Fibroblast of skin of right quadriceps (primary cell): ENCODE data around the gene MICU1.
"Not testable (repeated sequence)": the region's sequence is repeated elsewhere in the genome, so short reads cannot be mapped to it uniquely, and the experiment has no call there.

ENCODE experiments used
- DNase-seq: peaks from one replicate; pipeline ENCODE4 v3.0.0-alpha.2; 2013

MICU1 gene

DNA sequence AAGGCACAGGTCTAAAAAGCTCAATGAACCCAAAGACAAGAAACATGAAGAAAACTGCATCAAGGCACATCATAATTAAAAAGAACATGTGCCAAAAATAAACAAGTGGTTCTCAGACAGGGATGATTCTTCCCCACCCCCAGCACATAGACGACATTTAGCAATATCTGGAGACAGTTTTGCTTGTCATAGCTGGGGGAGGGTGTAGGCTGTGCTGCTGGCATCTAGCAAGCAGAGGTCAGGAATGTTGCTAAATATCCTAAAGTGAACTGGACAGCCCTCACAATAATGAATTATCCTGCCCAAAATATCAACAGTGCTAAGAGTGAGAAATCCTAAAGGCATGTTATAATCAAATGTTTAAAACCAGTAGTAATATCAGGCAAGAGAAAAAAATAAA, 122.6 kb downstream of the MICU1 start:
- DNase-seq = peak; percentile 80

DNA sequence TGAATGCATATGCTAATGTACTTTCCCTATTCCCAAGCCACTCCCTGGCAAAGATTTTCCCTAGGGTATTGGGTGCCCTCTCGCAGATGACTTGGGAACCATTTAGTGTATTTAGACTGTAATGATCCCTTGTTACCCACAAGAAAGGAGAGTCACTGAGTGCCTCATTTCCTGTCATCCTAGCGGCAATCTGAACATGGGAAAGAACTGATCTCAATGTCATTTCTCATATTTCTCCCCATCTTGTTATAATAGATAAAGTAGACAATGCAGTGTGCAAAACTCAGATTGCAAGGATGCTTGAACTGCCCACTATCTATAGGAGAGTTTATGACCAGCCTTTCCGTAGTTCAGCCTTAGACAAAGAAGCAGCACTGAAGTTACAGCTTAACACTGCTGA, 123.3 kb downstream of the MICU1 start:
- peak; percentile 8 for DNase-seq

DNA sequence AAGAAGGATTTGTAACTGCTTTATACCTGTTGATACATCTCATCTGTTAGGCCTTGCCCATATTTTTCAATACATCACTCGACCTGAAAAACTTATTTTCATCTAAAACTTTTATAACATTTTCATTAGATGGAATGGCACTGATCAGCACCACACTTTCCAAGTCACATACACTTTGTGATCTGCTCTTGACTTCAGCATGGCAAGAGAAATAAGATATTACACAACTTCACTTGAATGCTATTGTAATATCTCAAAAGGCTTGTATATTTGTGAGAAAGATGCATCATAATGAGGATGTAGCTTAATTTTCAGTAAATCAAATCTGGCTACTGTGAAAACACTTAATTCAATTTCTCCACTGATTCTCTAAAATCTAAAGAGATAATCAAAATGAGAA, 126.2 kb downstream of the MICU1 start:
- DNase-seq = no peak

DNA sequence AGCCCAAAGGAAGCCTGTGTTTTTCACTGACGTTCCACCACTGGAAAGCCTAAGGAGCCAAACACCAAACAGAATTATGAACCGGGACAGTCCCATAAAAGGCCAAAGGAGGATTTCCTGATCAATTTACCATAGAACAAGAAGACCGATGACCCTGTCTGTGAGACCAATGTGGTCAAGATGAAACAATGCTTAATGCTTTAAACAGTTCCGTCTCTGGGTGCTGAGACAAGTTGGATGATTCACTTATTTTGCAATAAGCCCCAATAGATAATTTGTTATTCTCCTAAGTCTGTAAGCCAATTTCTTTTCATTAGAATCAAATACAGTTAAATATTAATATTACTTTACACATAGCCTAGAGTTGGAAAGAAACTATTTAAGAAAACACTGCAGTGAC, 134.9 kb downstream of the MICU1 start:
- DNase-seq = no peak

DNA sequence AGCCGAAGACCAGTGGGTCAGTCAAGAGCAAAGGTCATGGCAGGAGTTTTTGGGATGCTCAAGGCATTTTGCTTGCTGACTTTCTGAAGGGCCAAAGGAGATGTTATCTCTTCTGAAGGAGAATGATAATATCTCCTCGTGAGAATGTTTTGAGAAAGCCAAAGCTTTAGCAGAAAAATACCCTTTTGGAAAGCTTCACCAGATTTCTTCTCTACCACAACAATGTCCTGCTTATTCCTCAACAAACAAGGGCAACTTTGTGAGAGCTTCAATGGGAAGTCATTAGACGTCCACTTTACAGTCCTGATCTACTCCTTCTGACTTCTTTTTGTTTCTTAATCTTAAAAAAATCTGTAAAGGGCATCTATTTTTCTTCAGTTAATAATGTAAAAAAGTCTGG, 138.4 kb downstream of the MICU1 start:
- no peak for DNase-seq

DNA sequence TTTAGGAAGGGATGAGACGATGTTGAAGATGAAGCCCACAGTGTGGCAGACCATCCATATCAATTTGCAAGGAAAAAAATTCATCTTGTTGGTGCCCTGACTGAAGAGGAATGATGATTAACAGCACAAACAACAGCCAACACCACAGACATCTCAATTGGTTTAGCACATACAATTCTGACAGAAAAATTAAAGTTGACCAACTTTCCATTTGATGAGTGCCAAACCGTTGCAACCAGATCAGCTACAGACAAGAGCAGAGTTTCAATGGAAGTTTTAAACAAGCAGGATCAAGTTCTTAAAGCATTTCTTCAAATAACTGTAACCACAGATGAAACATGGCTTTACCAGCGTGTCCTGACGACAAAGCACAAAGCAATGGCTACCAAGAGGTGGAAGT, 138.8 kb downstream of the MICU1 start:
- DNase-seq = no peak

DNA sequence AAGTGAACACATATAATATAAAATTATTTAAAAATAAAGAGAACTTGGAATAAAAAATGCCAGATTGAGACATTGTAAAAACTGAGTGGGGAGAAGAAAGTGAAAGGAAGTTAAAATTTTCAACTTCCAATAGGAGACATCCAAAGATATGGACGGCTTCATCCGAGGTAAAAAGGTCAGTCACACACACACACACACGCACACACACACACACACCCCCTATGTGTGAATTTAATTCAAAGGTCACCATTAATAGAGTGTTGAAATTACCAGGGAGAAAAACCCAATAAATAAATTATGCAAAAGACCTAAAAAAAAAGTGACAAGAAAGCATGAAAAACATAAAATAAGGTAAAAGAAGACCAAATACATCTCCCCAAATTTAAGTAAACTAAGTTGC, 140.2 kb downstream of the MICU1 start:
- DNase-seq = no peak

DNA sequence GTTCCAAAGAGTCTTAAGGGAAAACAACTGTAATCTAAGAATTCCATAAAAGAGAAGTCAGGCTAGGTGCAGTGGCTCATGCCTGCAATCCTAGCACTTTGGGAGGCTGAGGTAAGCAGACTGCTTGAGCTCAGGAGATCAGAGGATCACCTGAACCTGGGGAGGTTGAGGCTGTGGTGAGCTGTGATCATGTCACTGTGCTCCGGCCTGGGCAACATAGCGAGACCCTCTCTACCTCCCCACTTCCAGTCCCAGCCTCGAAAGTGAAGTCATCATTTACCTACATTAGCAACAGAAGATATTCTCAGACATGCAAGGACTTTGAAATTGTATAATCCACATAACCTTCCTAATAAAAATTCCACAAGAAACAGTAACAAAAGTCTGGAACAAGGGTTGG, 141.4 kb downstream of the MICU1 start:
- no peak for DNase-seq

DNA sequence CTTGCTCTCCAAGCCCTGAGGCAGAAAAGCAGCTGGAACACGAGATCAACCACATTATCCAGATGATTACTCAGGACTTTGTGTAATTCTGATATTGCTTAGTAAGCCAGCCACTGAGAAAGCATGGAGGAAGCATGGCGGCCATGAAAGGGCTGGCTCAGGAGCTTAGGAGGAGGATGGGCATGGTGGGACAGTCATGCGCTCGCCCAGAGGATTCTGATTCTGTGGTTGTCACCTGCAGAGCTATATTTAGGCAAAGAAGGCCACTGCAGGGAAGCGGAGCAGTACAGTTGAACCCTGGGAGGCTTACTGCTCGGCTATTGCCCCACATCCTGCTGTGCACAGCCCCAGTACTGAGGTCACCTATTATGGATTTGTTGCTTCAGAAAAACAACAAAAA, 142.4 kb downstream of the MICU1 start:
- DNase-seq = no peak

DNA sequence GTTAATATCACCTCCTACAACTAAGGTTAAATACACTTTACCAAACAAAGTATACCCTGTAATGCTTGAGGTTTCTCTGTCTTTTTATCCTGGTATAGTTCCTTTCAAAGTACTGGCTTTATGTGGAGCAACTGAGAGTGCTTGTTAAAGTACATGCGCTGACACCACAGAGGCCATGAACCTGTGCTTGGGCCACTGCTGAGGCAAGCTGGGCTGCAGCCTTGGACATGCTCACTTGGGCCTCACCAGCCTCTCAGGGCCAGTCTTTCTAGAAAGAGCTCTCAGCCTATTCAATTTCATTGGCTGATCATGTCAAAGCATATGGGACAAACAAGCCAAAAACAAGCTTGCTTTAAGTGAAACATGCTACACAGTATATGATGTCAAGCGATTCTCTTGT, 145.0 kb downstream of the MICU1 start:
- DNase-seq = no peak

DNA sequence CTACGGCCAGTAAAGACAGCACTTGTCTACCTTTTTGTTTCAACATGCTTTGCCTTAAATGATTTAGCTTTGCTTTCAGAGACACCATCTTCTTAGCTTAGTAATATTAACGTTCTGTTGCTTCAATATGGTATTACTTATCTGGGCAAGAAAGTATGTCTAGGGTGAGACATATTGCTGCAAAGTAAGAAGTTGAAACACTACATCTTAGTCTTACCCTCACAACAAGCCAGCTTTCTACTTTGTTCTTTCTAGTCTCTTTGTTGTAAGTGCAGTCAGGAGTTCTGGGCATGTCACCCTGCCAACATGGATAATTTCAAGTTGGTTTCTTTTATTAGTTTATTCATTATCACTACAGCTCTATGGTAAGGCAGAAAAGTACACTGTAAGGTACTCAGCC, 148.4 kb downstream of the MICU1 start:
- no peak for DNase-seq

DNA sequence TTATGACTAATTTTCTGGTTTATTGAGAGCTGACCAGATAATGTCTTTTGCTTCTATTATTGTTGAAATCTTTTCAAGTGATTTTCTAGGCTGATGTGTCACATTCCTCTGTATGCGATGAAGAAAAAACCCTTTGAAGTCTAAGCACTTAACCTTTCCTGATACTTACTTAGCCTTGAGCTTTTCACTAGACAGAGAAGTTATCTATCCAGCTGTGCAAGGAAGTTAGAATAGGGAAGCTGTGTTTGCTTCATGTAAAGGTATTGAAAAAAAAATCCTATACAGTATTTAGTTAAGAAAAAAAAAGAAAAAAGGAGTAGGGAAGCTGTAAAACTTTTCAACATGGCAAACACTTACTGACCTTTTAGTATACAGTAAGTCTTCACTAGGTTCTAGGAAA, 153.6 kb downstream of the MICU1 start:
- DNase-seq = no peak

DNA sequence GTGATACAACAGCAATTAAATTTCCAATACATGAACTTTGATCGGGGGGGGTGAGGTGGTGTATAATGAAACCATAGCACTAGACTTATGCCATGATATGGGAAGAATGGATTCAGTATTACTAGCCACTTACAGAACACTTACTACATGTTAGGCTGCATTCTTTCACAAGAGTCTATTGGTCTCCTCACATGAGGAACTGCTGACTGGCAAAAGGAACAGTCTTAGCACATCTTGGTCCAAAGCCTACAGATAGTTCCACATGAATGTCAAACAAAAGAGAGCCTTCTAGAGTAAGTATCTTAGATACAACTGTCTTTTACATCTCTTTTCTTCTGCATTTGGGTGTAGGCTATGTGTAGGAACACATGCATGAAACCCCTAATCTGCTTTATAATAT, 155.2 kb downstream of the MICU1 start:
- no peak for DNase-seq

DNA sequence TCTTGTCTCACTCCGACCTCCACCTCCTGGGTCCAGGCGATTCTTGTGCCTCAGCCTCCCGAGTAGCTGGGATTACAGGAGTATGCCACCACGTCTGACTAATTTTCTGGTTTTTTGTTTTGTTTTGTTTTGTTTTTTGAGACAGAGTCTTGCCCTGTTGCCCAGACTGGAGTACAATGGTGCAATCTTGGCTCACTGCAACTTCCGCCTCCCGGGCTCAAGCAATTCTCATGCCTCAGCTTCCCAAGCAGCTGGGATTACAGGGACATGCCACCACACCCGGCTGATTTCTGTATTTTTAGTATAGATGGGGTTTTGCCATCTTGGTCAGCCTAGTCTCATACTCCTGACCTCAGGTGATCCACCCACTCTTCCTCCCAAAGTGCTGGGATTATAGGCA, 158.8 kb downstream of the MICU1 start:
- DNase-seq = not testable (repeated sequence)

DNA sequence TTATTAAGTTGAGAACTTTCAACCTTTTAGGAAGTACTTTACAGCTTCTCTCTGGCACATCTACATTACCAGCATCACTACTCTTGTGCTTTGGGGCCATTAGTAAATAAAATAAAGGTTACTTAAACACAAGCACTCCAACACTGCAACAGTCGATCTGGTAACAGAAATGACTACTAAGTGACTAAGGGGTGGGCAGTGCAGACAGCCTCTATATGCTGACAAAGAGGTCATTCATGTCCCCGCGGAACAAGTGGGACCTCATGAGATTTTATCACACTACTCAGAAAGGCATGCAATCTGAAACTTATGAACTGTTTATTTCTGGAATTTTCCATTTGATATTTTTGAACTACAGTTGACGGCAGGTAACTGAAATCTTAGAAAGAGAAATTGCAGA, 159.9 kb downstream of the MICU1 start:
- DNase-seq = no peak

DNA sequence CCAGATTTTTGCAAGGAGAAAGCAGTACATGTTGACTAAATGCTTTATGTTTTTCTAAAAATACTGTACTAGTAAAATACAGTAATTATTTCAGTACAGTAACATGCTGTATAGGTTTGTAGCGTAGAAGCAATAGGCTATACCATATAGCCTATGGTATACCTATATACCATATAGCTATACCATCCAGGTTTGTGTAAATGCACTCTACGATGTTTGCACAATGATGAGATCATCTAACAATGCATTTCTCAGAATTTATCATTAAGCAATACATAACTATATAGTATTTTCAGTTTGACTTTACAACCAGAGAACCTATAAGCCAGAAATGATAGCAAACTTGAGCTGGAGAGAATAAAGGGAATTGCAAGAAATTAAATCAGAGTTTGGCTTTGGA, 161.4 kb downstream of the MICU1 start:
- no peak for DNase-seq

DNA sequence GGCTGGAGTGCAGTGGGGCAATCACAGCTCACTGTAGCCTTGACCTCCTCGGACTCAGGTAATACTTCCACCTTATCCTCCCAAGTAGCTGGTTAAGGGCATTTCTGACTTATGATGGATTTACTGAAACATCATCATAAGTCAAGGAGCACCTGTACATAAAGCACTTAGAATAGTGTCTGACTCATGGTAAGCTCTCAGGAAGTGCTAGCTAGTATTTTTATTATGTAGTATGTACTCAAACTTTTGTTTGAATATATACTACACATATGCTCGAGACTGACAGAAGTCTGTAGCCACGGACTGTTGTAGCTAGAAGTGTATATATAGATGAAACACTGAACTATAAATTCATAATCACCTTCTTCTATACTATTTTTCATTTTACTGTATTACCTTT, 163.6 kb downstream of the MICU1 start:
- DNase-seq = no peak

DNA sequence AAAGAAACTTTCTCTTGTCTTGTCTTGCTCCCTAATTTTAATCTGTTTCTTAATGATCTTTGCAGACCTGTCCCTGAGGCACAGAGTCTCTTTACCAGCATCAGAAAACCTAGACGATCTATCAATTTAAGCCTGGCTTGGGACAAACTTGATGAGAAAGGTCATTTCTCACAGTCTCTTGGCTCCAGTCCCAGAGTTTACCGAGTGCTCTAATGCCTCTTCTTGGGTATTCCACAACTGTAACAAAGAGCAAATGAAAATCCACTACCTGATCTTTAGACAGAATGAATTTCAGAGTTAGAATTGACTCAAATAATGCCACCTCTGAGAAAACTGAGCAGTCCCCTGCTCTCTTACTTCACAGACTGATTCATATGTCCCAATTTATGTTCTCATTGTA, 164.8 kb downstream of the MICU1 start:
- DNase-seq = no peak

DNA sequence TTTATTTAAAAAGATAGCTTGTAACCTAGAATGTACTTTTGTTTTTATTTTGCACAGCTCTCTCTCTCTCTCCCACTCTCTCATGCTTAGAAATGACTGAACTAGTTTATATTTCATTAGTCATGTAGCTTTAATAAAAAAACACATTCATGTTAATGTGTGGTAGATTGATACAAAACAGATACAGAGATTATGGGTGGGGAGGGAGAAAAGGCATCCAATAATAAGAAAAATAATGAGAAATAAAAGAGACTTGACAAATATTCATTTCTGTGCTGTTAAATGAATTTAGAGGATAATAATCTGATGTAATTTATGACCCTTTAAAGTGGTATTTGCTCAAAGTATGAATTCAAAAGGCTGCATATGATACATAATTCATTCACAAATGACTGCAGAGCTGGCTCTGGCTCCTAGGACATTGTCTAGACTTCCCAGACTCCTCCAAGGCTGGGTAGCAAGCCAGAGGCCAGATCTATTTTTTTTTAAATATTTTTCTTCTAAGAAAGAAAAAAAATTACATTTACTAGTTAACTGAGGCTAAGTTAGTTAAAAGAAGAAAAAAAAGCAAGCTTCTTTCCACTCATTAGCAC, 165.5 kb downstream of the MICU1 start:
- no peak for DNase-seq

DNA sequence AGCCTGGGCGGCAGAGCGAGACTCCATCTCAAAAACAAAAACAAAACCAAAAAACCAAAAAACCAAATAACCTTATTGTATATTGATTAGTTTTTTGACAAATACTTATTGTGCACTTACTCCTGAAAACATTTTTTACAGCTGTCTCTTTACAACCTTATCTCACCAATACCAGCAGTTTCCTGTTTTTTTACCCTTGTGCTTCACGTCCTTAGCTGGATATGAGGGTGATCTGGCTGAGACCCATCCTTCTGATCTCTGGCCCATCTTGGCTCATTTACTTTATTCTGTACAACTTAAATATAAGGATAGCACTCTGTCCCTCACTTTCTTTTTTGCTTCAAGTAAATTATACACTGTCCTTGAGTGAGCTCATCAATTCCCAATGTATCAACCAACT, 166.6 kb downstream of the MICU1 start:
- DNase-seq = no peak

DNA sequence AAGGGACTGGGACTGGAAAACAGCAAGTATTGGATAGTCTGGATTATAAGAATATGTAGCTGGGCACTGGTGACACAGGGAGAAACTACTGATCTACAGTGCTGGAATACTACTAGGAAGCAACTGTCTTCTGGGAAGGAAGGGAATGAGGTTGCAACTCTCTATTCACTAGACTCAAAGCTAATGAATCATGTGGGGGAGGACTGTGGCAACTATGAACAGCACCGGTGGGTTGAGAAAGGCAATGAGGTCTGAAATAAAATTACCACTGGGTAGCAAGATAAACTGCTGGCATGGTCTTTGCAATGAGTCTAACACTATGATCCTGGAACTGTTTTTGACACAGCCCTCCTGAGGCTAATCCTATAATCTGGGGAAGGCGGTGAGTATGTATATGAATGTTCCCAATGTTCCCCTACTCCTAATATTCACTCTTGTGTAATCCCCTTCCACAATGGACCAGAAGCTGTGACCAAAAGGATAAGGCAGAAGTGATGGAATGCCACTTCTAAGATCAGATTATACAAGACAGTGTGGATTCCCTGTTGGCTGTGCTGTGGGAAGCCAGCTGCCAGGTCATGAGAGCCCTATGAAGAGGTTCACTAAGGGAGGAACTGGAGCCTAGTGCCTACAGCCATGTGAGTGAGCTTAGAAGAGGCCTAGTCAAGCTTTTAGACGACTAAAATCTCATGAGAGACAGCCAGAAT, 169.8 kb downstream of the MICU1 start:
- no peak for DNase-seq

DNA sequence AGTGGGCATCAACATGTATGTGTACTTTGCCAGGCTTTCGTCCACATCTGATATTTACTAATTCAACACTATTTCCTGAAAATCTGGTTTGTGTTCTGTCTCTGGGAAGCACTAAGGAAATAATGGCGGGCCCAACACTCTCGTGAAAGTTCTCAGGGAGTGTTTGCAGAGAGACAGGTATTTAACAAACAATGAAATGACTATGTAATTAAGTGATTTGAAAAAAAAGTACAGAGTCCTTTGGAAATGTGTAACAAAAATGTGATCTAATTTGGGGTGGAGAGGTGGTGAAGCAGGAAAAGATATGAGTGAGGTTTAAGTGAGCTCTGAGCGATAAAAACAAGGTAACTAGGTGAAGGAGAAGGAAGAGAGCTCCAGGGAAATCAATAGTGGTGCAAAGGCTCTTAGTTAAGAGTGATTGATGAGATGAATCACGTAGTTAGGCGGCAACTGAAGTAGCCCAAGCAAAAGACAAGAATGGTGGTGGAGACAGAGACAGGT, 175.9 kb downstream of the MICU1 start:
- no peak for DNase-seq

DNA sequence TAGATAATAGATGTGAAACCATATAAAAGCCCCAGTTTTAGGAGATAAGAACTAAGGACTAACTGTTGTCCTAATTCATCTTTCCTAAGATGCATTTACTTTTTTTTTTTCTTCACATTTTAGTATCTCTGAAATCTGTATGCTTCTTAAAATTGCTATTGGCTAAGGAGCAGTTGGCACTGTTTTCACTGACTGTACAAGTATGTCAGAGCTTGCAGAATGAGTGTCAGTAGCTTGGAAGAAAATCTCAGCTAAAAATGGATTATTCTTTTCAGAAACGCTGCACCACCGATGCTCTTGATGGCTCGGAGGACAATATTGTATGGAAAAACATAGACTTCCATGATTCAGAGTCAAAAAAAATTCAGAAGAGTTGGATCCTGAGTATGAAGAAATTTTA, 180.0 kb downstream of the MICU1 start:
- DNase-seq = no peak

DNA sequence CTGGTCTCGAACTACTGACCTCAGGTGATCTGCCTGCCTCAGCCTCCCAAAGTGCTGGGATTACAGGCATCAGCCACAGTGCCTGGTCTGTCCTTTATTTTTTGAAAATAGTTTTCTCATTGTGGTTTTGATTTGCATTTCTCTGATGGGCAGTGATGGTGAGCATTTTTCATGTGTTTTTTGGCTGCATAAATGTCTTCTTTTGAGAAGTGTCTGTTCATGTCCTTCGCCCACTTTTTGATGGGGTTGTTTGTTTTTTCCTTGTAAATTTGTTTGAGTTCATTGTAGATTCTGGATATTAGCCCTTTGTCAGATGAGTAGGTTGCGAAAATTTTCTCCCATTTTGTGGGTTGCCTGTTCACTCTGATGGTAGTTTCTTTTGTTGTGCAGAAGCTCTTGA, 182.9 kb downstream of the MICU1 start:
- not testable (repeated sequence) for DNase-seq

DNA sequence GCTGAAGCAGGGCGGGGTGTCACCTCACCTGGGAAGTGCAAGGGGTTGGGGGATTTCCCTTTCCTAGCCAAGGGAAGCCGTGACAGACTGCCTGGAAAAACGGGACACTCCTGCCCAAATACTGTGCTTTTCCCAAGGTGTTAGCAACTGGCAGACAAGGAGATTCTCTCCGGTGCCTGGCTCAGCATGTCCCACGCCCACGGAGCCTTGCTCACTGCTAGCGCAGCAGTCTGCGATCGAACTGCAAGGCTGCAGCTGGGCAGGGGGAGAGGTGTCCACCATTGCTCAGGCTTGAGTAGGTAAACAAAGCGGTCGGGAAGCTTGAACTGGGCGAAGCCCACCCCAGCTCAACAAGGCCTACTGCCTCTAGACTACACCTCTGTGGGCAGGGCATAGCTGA, 190.3 kb downstream of the MICU1 start:
- DNase-seq = no peak
